ENCODE results near the gene PEAK1.

DNA sequence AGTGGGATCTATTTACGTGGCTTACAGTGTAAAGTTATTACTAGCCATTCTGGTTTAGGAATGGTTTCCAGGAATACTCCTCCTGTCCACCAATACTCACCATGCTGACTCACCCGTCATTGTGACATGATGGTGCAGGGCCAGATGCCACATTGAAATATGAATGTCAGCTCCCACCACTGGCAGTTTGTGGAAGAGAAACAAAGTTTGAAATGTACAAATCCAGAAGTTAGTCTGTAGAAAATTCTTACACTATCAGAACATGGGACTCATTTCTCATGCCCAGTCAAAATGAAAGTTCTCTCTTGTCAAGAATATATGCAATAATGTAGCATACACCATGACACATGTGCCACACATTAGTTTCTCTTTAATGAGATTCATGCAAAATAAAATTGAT is 334.6 kb downstream of the PEAK1 start:
- TF ChIP-seq, protein P1, sequence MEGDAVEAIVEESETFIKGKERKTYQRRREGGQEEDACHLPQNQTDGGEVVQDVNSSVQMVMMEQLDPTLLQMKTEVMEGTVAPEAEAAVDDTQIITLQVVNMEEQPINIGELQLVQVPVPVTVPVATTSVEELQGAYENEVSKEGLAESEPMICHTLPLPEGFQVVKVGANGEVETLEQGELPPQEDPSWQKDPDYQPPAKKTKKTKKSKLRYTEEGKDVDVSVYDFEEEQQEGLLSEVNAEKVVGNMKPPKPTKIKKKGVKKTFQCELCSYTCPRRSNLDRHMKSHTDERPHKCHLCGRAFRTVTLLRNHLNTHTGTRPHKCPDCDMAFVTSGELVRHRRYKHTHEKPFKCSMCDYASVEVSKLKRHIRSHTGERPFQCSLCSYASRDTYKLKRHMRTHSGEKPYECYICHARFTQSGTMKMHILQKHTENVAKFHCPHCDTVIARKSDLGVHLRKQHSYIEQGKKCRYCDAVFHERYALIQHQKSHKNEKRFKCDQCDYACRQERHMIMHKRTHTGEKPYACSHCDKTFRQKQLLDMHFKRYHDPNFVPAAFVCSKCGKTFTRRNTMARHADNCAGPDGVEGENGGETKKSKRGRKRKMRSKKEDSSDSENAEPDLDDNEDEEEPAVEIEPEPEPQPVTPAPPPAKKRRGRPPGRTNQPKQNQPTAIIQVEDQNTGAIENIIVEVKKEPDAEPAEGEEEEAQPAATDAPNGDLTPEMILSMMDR (conservative IDR thresholded peaks at IDR 0.05 in 1 of 2, IDR thresholded peaks at IDR 0.05 in 1 of 2; ENCODE audit: low read depth in 1 of 2, low read length in 2 of 2): no peak
- TF ChIP-seq EZH2 (IDR thresholded peaks at IDR 0.05; ENCODE audit: low read length, missing control alignments): no peak

All from fibroblast of lung (primary cell).